GM21576 (cell line): ENCODE data around the gene MPO.

ENCODE experiments used
- ATAC-seq: cut with Tn5 transposase; IDR thresholded peaks from one replicate; pipeline ENCODE4 v1.9.1; 2021; ENCODE audit warnings: mild to moderate bottlenecking, moderate library complexity; ENCODE audit not compliant: unreplicated experiment

Gene MPO

GRCh38 chr17:58308173-58308984 is 27.6 kb upstream of the MPO start:
- no peak for ATAC-seq

GRCh38 chr17:58307468-58308172 is 26.9 kb upstream of the MPO start:
- no peak for ATAC-seq

DNA sequence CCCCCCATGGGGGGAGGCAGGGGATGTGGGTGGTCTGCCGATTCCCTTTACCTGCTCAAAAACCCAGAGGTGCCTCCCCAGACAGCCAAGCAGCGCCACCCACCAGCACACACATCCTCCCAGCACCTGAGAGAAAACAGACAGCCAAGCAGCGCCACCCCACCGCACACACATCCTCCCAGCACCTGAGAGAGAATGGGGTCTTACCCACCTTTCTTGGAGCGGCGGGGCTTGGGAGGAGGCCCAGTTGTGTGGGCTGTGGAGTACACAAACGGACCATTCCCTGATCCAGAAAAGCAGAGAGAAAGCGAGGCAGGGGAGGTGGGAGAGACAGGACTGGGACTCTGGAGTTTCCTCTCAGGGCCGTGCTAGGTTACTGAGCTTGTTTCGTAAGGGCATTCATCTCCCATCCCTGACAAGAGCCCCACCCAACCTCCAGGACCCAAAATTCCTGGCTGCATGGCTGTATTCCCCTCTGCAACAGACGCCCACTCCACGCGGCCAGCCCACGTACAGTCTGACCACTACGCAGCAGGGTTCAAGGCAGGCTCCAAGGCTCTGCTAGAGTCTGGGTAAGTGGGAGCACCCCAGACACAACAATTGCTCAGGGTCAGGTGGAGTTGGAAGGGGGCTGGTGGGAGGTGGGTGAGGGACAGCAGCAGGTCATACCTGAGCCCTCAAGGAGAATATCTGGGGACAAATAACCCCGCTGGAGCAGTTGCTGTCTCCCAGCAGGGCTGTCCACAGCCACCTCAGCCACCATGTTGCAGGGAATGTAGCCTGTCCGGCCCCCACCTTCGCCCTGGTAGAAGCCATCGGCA is 25.6 kb upstream of the MPO start:
- ATAC-seq = no peak

DNA sequence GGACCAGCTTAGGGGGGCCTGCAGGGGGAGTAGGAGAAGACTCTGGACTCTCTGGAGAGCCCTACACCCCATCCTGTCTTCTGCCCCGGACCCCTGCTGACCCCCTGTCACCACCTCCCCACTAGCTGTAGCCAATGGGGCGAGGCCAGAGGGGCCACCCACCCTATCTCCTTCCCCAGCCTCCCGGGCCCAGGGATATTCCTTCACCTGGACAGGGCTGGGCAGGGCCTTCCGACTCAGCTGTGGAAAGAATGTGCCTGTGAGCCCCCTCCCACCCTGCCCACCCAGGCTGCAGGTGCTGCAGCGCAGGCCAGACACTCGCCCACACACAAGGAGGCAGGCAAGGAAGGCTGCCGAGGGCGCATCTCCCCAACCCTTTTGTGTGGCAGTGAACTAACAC is 24.9 kb upstream of the MPO start:
- no peak for ATAC-seq

- no peak for ATAC-seq
Measured at GRCh38 chr17:58304750-58305486, 24.2 kb upstream of the MPO start.

- no peak for ATAC-seq
Measured at GRCh38 chr17:58303971-58304749, 23.4 kb upstream of the MPO start.

- no peak for ATAC-seq
Measured at GRCh38 chr17:58302919-58303585, 22.3 kb upstream of the MPO start.

DNA sequence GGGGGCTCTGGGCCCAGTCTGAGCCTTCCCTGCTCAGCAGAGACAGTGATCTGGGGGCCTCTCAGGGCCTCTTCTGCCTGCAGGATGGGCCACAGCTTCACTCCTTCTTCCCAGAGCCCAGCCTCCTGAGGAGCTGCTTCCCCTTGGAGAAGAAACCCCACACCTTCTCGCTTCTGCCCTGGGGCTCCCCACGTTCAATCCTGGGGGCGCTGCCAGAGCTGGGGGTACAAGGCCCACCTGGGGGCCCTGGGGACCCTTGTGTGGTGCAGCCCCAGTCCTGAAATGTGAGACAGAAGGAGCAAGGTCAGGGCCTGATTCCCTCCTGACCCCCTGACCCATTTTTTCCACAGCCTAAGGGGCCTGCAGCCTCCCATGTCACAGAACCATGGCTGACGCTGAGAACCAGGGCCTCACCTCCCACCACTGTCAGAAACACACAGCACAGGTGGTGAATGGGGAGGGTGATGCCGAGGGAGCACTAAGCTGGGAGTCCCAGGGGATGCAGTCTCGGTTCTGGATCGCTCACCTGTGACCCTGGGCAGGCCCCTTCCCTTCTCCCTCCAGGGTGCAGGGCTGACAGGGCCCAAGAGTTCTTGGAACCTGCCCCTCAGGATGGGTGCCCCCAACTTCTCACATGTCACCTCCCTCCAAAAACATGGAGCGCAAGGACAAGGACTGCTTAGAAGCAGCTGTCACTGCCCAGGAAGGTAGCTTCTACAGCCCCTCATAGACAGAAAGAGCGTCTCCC is 21.6 kb upstream of the MPO start:
- no peak for ATAC-seq

- no peak for ATAC-seq
Measured at GRCh38 chr17:58301504-58302150, 20.9 kb upstream of the MPO start.

GRCh38 chr17:58300336-58300735 is 19.6 kb upstream of the MPO start:
- ATAC-seq = no peak

DNA sequence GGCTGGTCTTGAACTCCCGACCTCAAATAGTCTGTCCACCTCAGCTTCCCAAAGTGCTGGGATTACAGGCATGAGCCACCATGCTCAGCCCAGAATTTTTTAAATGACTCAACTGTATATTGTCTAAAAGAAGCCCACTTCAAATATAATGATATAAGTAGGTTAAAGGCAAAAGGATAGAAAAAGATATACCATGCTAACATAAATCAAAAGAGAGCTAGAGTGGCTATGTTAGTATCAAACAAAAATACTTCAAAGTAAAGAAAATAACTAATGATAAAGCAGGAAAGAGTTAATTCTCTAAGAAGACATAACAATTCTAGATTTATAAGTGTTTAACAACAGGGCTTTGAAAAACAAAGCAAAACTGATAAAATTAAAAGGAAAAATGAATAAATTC is 13.3 kb upstream of the MPO start:
- ATAC-seq = no peak

DNA sequence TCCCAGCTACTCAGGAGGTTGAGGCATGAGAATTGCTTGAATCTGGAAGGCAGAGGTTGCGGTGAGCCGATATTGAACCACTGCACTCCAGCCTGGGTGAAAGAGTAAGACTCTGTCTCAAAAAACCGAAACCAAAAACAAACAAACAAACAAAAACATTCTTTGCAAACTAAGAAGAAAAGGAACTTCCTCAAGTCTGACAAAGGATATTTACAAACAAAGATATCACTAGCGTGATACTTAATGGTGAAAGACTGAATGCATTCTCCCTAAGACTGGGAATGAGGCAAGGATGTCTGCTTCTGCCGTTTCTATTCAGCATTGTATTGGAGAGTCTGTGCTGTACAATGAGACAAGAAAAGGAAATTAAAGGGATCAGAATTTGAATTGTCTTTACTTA is 10.5 kb upstream of the MPO start:
- ATAC-seq = no peak

- no peak for ATAC-seq
Measured at GRCh38 chr17:58289869-58290268, 9.1 kb upstream of the MPO start.

DNA sequence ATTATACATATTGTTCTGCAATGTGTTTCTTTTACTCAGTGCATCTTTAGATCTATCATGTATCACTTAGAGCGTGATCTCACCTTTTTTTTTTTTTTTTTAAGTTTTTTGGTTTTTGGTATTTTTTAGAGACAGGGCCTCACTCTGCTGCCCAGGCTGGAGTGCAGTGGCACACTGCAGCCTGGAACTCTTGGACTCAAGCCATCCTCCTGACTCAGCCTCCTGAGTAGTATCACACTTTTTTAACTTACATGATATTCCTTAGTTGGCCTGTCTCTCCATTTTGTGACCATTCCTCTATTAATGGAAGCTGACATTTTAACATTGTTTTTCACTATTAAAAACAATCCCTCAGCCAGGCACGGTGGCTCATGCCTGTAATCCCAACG is 4.7 kb upstream of the MPO start:
- ATAC-seq = no peak

DNA sequence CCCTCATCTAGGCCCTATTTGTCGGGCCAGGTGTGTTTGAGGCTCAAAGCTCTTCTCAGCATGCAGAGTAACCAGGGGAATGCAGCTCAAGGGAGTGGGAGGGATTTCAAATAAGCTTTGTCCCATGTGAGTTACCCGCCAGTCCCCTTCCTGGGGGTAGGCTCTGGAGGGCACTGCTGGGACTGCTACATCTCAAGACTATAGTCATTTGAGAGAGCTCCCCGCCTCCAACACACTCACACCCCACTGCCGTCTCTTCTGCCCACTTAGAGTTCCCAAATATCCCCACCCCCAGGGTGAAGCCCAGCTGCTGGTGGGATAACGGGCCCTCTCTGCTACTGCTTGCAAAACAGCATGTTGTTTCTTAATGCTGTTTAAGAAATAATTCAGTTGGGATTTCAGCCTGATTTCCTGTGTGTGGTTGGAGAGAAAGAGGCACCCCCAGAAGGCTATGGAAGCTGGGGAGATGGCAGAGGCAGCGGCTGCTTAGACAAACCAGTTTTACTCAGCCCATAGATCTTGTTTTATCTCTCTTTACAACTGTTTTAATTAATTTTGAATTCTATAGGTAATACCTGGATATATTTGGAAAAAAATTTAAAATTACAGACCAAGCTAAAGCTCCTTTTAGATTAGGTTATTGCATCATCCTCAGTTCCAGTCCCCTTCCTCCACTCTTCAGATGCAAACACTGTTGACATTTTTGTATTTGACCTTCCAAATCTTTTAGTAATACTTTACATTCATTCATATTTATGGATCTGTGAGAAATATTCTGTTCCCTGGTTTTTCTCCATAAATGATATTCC is 4.1 kb upstream of the MPO start:
- ATAC-seq = no peak

- no peak for ATAC-seq
Measured at GRCh38 chr17:58283674-58284612, 3.2 kb upstream of the MPO start.

DNA sequence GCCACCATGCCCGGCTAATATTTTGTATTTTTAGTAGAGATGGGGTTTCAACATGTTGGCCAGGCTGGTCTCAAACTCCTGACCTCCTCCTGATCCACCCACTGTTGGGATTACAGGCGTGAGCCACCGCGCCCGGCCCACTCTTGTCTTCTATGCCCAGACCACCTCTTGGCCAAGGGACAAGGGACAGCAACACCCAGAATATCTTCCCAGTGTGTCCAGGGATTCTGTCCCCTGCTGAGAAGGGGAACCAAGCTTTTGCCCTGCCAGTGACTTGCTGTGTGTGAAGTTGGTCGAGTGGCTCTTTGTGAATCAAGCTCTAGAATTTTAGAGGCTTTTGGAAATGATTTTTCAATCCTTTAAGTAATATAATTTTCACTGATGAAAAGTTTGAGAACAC is 1.7 kb upstream of the MPO start:
- no peak for ATAC-seq
